Central memory CD4-positive, alpha-beta T cell (primary cell): ENCODE measurements around the gene CLEC4D.
"Not testable (repeated sequence)": the region's sequence is repeated elsewhere in the genome, so short reads cannot be mapped to it uniquely, and the experiment has no call there.

Experiments
- DNase-seq: peaks from one replicate; pipeline ENCODE4 v3.0.0; 2022
- total RNA-seq, 3 experiments: gene quantifications; one replicate each; lab custom pipeline; 2026; lab: John Stamatoyannopoulos, UW

CLEC4D gene
- 0 reads per million in 3 experiments for total RNA-seq

DNA sequence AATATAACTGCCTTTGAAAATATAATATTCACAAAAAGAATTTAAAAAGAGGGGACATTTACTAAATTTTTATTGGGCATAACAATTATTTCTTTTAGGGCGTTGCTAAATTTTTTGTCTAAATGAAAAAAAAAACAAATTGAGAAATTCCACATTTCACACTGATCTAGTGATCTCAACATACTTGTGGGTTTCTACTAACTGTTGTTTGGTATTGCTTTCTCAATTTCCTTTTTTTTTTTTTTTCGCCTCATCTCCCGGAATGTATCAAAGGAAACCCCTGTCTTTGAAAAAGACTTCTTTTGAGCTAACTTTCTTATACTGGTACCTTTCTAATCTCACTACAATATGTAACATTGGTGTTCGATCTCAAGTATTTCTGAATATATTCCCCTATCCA, at the start of gene CLEC4D:
Gene CLEC4D, plus strand, starts transcription at position 248 of the 400 bp plus-strand sequence. CDS start 230 bp downstream, outside the sequence.
- DNase-seq, result no peak

DNA sequence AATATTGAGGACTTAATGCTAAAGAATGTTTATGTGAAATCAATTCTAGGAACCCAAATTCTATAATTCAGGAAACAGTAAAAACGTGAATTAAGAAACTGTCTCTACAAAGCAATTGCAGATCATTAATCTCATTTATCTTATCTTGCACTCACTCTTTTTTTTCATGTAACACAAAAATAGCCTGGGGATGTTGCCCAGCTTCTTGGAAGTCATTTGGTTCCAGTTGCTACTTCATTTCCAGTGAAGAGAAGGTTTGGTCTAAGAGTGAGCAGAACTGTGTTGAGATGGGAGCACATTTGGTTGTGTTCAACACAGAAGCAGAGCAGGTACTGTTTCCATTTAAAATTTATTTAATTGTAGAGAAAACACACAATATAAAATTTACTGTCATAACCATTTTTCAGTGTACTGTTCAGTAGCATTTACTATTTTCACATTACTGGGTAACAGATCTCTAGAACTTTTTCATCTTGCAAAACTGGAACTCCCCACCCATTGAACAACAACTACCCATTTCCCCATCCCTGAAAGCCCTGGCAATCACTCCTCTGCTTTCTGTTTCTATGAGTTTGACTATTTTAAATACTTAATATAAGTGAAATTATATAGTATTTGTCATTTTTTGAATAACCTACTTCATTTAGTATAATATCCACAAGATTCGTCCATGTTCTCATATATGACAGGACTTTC, 47.9 kb upstream of the CLEC4D start:
- no peak for DNase-seq

DNA sequence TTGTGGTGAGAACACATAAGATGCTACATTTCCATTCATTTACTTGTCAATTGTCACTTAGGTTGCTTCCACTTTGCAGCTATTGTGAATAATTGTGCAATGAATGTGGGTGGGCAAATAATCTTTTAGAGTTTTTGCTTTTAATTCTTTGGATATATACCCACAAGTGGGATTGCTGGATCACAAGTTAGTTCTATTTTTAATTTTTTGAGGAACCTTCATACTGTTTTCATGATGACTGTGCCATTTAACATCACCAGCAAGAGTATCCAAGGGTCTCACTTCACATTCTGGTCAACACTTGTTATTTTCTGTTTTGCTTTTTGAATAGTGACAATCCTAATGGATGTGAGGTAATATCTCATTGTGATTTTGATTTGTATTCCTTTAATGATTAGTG, 47.1 kb upstream of the CLEC4D start:
- DNase-seq, result no peak

DNA sequence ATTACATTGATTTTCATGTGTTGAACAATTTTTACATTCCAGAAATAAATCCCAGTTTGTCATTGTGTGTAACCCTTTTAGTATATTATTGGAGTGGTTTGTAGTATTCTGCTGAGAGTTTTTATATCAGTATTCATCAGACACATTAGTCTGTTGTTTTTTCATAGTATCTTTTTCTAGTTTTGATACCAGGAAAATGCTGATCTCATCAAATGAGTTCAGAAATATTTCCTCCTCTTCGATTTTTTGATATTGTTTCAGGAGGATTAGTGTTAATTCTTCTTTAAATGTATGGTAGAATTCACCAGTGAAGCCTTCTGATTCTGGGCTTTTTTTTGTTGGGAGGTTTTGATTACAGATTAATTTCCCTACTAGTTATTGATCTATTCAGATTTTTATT, 42.2 kb upstream of the CLEC4D start:
- DNase-seq, result no peak

DNA sequence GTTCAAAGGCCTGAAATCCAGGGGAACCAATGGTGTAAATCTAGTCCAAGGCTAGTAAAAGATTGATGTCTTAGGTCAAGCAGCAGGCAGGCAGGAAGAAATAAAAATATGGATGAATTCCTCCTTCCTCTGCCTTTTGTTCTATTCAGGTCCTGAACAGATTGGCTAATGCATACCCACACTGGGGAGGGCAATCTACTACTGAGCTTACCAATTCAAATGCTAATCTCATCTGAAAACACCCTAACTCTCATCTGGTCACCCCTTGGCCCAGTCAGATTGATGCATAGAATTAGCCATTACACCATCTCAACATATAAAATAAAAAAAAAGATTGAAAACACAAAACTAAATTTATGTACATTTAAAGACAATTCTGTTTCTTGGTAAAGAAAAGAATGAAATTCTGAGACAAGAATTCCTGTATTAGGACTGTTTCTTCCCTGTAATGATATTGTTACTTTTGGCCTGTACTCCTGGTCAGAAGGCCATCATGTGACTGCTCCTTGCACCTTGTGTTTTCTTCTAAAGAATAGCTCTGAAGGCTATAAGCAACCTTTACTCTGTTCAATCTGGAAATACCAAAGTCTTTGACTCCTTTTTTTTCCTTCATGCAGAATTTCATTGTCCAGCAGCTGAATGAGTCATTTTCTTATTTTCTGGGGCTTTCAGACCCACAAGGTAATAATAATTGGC, 37.6 kb upstream of the CLEC4D start:
- no peak for DNase-seq

DNA sequence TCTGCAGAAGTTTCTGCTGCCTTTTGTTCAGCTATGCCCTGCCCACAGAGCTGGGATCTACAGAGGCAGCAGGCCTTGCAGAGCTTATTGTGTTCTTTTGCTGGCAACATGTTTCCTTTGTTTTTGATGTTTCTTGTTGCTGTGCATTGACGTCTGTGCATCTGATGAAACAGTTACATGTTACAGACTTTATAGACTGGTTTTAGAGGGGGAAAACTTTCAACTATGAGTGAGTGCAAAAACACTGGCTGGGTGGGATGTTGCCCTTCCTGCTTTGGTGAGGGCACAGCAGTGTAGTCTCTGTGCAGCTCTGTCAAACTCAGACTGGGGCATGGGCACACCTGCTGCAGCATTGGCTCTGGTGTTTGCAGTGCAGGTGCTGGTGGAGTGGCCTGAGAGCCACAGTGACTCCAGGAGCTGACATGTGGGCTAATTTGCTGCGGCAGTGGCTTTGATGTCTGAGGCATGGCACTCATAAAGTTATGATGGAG, 30.7 kb upstream of the CLEC4D start:
- DNase-seq, result no peak

DNA sequence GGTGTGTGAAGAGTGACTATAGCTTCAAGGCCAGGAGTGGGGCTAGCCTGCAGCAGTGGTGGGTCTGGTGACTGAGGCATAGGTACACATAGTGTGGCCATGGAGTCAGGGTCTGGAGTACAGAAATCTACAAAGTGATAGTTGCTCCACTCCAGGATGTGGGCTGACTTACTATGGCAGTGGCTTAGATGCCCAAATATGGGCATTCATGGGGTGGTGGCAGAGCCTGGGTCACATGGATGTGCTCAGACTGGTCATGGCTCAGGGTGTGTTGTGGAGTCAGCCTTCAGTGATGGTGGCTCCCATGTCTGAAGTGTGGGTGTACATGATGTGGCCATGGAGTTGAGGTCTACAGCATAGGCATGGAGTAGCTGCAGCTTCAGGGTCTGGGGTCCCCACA, 30.2 kb upstream of the CLEC4D start:
- no peak for DNase-seq

DNA sequence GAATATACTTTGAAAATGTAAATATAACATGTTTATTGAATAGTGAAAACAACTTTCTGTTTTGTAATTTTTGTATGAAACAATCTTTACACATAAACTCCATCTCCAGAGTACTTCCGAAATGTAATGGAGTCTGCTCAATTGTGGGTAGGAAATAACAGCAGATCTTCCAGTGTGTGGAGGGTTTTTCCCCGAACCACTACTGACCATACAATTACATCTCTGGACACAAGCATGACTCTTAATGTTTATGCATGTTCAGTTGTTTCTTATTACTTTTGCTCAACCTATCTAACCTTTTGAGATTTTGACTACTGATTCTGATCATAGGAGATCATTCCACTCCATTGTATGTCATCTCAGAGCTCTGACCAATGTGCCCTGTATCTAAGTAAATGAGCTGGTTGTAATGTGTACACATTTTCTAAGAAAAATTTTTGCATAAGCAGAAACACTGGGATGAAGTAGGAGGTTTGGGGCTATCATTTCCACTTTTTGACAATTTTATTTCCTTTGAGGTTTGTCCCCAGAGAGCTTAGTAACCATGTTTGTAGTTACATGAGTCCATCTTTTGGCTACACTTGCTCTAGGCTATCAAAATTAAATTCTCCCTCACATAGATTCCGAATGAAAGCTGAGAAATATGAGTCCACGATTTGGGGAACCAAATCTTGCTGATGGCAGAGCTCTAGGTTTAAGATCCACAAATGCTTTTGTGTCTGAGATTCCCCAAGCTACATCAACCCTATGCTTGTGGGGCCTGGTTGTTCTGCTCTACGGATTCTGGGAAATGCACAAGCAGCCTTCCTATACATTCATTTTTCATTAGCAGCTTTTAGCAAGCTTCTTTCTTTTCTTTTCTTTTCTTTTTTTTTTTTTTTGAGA, 21.4 kb upstream of the CLEC4D start:
- no peak for DNase-seq

DNA sequence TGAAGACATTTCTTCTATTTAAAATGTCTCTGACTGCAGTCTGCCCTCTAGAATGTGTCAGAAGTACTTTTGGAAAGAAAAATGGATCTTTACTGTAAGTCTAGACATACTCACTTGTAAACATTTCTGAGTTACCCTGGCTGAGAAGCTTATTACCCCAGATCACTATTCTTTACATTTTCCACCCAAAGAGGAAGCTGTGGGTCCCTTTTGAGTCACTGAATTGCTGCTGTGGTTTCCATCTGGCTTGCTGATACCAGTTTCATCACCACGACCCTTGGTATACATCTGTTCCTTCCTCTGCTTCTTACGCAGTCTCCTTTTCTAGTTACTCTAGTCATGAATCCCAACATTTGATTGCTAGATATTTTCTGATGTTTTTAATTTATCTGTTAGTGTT, 20.2 kb upstream of the CLEC4D start:
- DNase-seq, result peak; percentile 58

DNA sequence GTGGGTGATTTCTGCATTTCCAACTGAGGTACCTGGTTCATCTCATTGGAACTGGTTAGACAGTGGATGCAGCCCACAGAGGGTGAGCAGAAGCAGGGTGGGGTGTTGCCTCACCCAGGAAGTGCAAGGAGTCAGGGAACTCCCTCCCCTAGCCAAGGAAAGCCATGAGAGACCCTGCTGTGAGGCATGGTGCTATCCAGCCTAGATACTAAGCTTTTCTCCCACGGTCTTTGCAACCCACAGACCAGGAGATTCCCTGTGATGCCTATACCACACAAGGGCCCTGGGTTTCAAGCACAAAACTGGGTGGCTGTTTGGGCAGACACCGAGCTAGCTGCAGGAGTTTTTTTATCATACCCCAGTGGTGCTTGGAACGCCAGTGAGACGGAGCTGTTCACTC, 17.6 kb upstream of the CLEC4D start:
- not testable (repeated sequence) for DNase-seq

DNA sequence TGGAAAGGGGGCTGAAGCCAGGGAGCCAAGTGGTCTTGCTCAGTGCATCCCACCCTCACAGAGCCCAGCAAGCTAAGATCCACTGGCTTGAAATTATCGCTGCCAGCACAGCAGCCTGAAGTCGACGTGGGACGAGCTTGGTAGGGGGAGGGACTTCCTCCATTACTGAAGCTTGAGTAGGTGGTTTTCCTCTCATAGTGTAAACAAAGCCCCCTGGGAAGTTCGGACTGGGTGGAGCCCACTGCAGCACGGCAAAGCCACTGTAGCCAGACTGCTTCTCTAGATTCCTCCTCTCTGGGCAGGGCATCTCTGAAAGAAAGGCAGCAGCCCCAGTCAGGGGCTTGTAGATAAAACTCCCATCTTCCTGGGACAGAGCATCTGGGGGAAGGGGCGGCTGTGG, 17.2 kb upstream of the CLEC4D start:
- DNase-seq, result not testable (repeated sequence)

DNA sequence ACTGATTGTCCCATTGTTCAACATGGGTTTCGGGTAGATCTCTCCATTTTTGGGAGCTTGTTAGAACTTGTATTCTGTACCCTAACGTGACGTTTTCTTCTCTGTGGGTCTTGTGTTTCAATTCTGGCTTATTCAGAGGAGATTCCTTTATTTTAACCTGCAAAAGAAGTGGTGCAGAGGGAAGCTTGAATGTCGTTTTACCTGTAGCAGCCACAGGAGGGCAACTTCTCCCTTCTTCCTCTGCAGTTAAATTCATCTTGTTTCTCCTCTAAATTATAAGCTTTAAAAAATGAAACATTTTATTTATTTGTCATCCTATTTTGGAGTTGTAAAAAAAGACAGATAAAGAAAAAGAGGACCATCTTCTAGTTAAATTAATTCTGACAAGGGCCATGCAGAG, 13.7 kb upstream of the CLEC4D start:
- DNase-seq, result no peak

DNA sequence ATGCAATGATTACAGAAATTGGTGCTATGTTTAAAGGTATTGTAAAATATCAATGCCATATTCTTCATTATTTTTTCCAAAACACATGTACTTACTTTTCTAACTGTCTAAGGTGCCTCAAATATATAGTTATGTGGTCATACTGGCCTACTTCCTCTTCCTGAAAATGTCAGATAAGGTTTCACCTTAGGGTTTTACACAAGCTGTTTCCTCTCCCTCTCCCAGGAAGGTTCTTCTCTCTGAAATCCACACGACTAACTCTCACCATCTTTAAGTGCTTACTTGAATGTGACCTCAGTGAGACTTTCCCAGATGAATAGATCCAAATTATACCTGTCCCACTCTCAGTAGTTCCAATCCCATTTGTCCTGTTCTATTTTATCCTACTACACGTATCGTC, 11.6 kb upstream of the CLEC4D start:
- DNase-seq, result no peak

DNA sequence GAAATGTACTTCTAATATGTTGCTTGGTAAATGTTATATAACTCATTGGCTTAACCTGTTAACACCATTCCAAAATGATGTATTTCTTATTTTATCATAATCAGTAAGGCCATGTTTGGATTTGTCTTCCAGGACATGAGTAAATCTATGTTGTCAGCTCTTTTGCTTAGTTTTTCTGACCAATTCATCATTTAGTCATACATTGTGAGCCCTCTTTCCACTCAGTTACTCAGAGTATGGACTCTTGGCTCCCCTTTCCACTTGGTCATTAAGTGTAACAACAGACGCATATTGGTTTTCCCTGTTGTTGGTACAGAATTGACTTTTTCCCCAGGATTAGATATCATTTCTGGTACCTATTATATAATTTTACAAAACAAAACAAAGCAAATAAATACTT, 9.0 kb upstream of the CLEC4D start:
- no peak for DNase-seq

DNA sequence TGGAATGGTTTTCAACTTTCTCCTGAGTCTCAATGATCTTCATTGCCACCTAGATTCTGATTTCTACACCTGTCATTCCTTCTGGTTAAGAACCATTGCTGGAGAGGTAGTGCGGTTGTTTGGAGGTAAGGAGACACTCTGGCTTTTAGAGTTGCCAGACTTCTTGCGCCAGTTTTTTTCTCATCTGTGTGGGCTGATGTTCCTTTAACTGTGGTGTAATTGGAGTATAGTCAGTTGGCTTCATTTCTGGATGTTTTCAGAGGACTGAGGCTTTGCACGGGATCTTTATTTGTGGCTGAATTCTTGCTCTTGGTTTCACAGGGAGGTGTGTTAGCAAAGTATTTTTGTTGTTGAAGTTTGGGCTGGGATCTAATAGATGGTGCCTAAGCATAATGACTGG, 5.7 kb upstream of the CLEC4D start:
- DNase-seq, result no peak

DNA sequence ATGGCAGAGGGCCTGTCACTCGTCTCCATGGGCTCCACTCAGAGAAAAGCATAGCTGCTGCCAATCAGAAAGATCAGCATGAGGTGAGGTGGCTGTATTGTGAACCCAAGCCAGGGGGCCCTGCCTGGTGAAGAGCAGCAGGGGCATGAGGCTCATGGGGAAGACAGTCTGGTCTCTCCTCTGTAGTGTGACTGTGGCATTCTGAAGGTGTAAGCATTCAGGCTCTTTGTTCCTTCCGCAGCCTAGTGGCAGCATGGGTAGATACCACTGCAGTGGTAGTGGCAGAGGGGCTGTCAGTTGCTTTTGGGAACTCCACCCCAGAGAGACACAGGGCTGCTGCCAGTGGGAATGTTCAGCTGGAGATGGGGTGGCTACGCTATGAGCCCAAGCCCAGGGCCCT, 5.1 kb upstream of the CLEC4D start:
- DNase-seq, result no peak

DNA sequence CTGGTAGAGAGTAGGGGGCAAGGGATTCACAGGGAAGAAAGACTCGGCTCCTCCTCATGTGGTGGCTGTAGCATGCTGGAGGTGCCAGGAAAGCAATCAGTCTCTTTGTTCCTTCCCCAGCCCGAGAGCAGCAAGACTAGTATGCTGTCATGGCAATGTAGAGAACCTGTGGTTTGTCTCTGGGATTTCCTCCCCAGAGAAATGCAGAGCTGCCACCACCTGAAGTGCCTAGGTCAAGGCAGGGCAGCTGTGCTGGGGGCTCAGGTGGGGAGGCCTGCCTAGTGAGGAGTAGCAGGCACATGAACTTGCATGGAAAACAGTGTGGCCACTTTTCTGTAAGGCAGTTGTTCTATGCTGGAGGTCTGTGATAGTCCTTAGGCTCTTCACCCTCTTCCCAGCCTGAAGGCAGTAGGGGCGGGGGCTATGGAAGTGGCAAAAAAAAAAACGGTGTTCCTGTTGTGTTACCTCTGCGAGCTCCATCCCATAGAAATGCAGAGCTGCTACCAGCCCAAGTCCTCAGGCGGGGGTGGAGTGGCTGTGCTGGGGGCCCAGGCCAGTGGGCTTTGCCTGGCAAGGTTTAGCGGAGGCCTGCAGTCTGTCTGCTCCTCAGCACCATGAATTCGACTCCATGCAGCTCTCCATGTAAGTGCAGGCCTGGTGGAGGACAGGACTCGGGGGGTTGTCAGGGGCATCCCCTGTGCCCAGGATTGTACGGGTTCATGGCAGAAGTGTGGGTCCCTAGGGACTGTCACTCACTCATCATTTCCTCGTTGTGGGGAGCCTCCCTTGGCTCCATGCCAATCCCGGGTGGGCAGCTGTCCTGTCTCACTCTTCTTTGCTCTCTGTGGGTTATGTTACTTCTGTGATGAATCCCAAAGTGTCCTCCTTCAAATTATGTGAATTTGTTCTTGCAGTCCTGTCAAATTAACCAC, 4.1 kb upstream of the CLEC4D start:
- no peak for DNase-seq

DNA sequence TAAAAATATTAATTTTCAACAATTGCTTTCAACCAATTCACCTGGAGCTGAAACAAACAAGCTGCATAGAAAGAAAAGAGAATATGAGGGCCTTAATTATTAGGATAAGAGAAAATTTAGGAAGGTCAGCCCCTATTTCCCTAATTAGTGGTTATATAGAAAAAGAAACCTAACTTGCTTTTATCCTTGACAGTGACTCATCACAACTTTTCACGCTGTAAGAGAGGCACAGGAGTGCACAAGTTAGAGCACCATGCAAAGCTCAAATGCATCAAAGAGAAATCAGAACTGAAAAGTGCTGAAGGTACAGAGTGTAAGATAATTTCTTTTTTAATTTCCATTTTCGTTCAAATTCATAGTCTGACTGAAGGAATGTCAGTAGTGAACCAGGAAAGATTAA, 4.7 kb downstream of the CLEC4D start:
- no peak for DNase-seq

DNA sequence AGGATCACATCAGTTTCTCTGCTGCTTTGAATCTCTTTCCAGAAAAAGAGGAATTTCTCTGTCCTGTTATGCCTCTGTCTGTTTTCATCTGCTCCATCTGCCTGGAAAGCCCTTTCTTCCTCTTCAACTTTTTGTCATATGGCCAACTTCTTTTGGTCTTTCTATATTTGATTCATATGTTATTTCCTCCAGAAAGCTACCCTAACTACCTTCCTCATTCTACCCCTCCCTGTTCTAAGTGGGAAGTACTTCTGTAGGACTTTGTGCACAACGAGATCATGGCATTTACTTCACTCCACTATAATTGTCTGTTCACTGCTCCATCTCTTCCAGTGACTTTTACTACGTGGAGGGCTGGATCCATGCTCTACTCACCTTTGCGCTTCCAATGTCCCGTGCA, 5.9 kb downstream of the CLEC4D start:
- DNase-seq, result no peak

DNA sequence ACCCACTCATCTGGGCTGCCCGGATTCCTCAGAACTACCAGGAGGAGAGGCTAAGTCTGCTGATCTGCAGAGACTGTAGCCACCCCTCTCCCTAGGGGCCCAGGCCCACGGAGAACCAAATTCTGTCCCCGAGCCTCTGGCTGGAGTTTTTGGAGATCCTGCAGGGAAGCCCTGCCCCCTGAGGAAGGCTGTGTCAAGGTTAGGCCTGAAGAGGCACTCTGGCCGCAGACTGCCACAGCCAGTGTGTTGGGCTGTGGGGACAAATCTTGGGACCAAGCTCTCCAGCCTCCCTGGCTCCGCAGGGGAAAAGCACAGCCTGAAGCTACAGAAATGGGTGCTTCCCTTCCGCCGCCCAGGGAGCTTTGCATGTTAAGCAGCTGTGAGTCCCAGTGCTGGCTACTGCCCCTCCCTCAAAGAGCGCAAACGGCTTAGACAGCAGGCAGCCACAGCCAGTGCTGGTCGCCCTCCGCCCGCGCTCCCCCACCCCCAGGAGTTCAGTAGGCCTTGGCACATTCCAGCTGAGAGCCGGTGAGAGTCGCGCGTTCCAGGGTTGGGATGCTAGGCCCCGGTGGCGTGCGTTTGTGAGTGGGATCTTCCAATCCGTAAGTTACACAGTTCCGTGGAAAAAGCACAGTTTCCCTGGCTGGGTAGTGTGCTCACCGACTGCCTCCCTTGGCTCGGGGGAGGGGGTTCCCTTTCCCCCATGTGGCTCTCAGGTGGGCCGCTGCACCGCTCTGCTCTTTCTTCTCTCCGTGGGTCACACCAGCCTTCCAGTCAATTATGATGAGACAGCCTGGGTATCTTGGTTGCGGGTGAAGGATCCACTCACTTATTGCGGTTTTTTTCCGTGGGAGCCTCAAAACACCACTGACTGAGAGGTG, 14.2 kb downstream of the CLEC4D start:
- no peak for DNase-seq

DNA sequence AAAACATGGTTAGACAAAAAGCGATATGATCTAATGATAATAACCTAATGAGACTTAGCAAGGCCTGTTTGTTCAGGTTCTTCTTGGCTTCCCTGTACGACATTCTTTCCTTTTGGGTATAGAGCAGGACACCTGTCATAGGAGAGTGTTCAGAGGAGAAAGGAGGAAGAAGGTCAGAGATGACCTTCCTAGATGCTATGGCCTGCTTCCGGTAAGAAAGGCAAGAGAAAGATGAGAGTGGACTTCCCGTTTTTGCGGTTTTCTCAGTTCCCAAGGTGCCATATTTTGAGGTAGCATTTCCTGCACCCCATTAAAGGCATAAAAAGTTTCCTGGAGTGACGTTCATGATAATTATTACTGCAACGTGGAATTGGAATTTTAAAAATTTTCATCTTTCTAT, 18.7 kb downstream of the CLEC4D start:
- DNase-seq, result no peak
